ENCODE results near the gene PHACTR1.
A peak's percentile ranks its signal among the peaks of the same experiment; 100 is the strongest.

Gene PHACTR1

GRCh38 chr6:13027207-13027606, 310.6 kb downstream of the PHACTR1 start:
- TF ChIP-seq POU2F2 (IDR thresholded peaks at IDR 0.05; ENCODE audit: low read depth, low read length) (no peak), SPI1 (IDR thresholded peaks at IDR 0.05; ENCODE audit: low read depth, low read length) (no peak), PAX5 (IDR thresholded peaks at IDR 0.05; ENCODE audit: insufficient read depth, low read length, severe bottlenecking) (no peak), POLR2A (IDR thresholded peaks at IDR 0.05; ENCODE audit: low read depth, low read length) (no peak), TAF1 (IDR thresholded peaks at IDR 0.05; ENCODE audit: low read depth, low read length) (no peak), POLR2AphosphoS5 (IDR thresholded peaks at IDR 0.05; ENCODE audit: low read depth, low read length) (no peak)
- FAIRE-seq, result no peak
- DNase-seq (ENCODE audit: insufficient read length, low spot score), result no peak

- no peak for TF ChIP-seq POLR2AphosphoS5 (IDR thresholded peaks at IDR 0.05; ENCODE audit: low read depth, low read length)
- no peak for TF ChIP-seq PAX5 (IDR thresholded peaks at IDR 0.05; ENCODE audit: insufficient read depth, low read length, severe bottlenecking)
- no peak for DNase-seq (ENCODE audit: insufficient read length, low spot score)
- FAIRE-seq, result peak; percentile 9
Observed at GRCh38 chr6:13030396-13030795, 313.8 kb downstream of the PHACTR1 start.

- TF ChIP-seq POLR2A (IDR thresholded peaks at IDR 0.05; ENCODE audit: low read depth, low read length) (no peak), POU2F2 (IDR thresholded peaks at IDR 0.05; ENCODE audit: low read depth, low read length) (no peak), POLR2AphosphoS5 (IDR thresholded peaks at IDR 0.05; ENCODE audit: low read depth, low read length) (no peak), TAF1 (IDR thresholded peaks at IDR 0.05; ENCODE audit: low read depth, low read length) (no peak)
- FAIRE-seq (no peak), DNase-seq (ENCODE audit: insufficient read length, low spot score) (no peak)
Observed at GRCh38 chr6:13032566-13032965, 316.0 kb downstream of the PHACTR1 start.

GRCh38 chr6:13033145-13033544, 316.6 kb downstream of the PHACTR1 start:
- TF ChIP-seq POU2F2 (IDR thresholded peaks at IDR 0.05; ENCODE audit: low read depth, low read length) (no peak), TAF1 (IDR thresholded peaks at IDR 0.05; ENCODE audit: low read depth, low read length) (no peak), POLR2AphosphoS5 (IDR thresholded peaks at IDR 0.05; ENCODE audit: low read depth, low read length) (no peak), POLR2A (IDR thresholded peaks at IDR 0.05; ENCODE audit: low read depth, low read length) (no peak), PAX5 (IDR thresholded peaks at IDR 0.05; ENCODE audit: insufficient read depth, low read length, severe bottlenecking) (no peak), SPI1 (IDR thresholded peaks at IDR 0.05; ENCODE audit: low read depth, low read length) (no peak)
- FAIRE-seq, result no peak
- DNase-seq (ENCODE audit: insufficient read length, low spot score), result no peak

GRCh38 chr6:13034316-13034715, 317.7 kb downstream of the PHACTR1 start:
- FAIRE-seq (no peak), DNase-seq (ENCODE audit: insufficient read length, low spot score) (no peak)
- TF ChIP-seq POU2F2 (IDR thresholded peaks at IDR 0.05; ENCODE audit: low read depth, low read length) (no peak), TAF1 (IDR thresholded peaks at IDR 0.05; ENCODE audit: low read depth, low read length) (no peak), POLR2A (IDR thresholded peaks at IDR 0.05; ENCODE audit: low read depth, low read length) (no peak), POLR2AphosphoS5 (IDR thresholded peaks at IDR 0.05; ENCODE audit: low read depth, low read length) (no peak), PAX5 (IDR thresholded peaks at IDR 0.05; ENCODE audit: insufficient read depth, low read length, severe bottlenecking) (no peak), SPI1 (IDR thresholded peaks at IDR 0.05; ENCODE audit: low read depth, low read length) (0 out of 2 replicates have a peak, but pooled peaks have one; percentile 11)

GRCh38 chr6:13035606-13036005, 319.0 kb downstream of the PHACTR1 start:
- TF ChIP-seq TAF1 (IDR thresholded peaks at IDR 0.05; ENCODE audit: low read depth, low read length) (no peak), PAX5 (IDR thresholded peaks at IDR 0.05; ENCODE audit: insufficient read depth, low read length, severe bottlenecking) (no peak), POLR2AphosphoS5 (IDR thresholded peaks at IDR 0.05; ENCODE audit: low read depth, low read length) (no peak), POLR2A (IDR thresholded peaks at IDR 0.05; ENCODE audit: low read depth, low read length) (no peak), SPI1 (IDR thresholded peaks at IDR 0.05; ENCODE audit: low read depth, low read length) (no peak), POU2F2 (IDR thresholded peaks at IDR 0.05; ENCODE audit: low read depth, low read length) (no peak)
- DNase-seq (ENCODE audit: insufficient read length, low spot score), result no peak
- no peak for FAIRE-seq

GRCh38 chr6:13038315-13038714, 321.7 kb downstream of the PHACTR1 start:
- no peak for TF ChIP-seq PAX5 (IDR thresholded peaks at IDR 0.05; ENCODE audit: insufficient read depth, low read length, severe bottlenecking)
- TF ChIP-seq POU2F2 (IDR thresholded peaks at IDR 0.05; ENCODE audit: low read depth, low read length), result no peak
- no peak for TF ChIP-seq POLR2A (IDR thresholded peaks at IDR 0.05; ENCODE audit: low read depth, low read length)
- TF ChIP-seq SPI1 (IDR thresholded peaks at IDR 0.05; ENCODE audit: low read depth, low read length), result no peak
- TF ChIP-seq TAF1 (IDR thresholded peaks at IDR 0.05; ENCODE audit: low read depth, low read length), result no peak
- no peak for TF ChIP-seq POLR2AphosphoS5 (IDR thresholded peaks at IDR 0.05; ENCODE audit: low read depth, low read length)
- FAIRE-seq (no peak), DNase-seq (ENCODE audit: insufficient read length, low spot score) (no peak)

- DNase-seq (ENCODE audit: insufficient read length, low spot score) (no peak), FAIRE-seq (no peak)
- TF ChIP-seq SPI1 (IDR thresholded peaks at IDR 0.05; ENCODE audit: low read depth, low read length), result no peak
- TF ChIP-seq POLR2AphosphoS5 (IDR thresholded peaks at IDR 0.05; ENCODE audit: low read depth, low read length), result no peak
- TF ChIP-seq POLR2A (IDR thresholded peaks at IDR 0.05; ENCODE audit: low read depth, low read length), result no peak
- no peak for TF ChIP-seq PAX5 (IDR thresholded peaks at IDR 0.05; ENCODE audit: insufficient read depth, low read length, severe bottlenecking)
- TF ChIP-seq TAF1 (IDR thresholded peaks at IDR 0.05; ENCODE audit: low read depth, low read length), result no peak
- no peak for TF ChIP-seq POU2F2 (IDR thresholded peaks at IDR 0.05; ENCODE audit: low read depth, low read length)
Observed at GRCh38 chr6:13038741-13039190, 322.2 kb downstream of the PHACTR1 start.

GRCh38 chr6:13044390-13044789, 327.8 kb downstream of the PHACTR1 start:
- FAIRE-seq (no peak), DNase-seq (ENCODE audit: insufficient read length, low spot score) (no peak)
- no peak for TF ChIP-seq SPI1 (IDR thresholded peaks at IDR 0.05; ENCODE audit: low read depth, low read length)
- TF ChIP-seq TAF1 (IDR thresholded peaks at IDR 0.05; ENCODE audit: low read depth, low read length), result no peak
- TF ChIP-seq POLR2AphosphoS5 (IDR thresholded peaks at IDR 0.05; ENCODE audit: low read depth, low read length), result no peak
- TF ChIP-seq POLR2A (IDR thresholded peaks at IDR 0.05; ENCODE audit: low read depth, low read length), result no peak

GRCh38 chr6:13044896-13045295, 328.3 kb downstream of the PHACTR1 start:
- no peak for FAIRE-seq
- no peak for DNase-seq (ENCODE audit: insufficient read length, low spot score)
- TF ChIP-seq SPI1 (IDR thresholded peaks at IDR 0.05; ENCODE audit: low read depth, low read length) (no peak), POLR2AphosphoS5 (IDR thresholded peaks at IDR 0.05; ENCODE audit: low read depth, low read length) (no peak), POLR2A (IDR thresholded peaks at IDR 0.05; ENCODE audit: low read depth, low read length) (no peak), POU2F2 (IDR thresholded peaks at IDR 0.05; ENCODE audit: low read depth, low read length) (no peak), PAX5 (IDR thresholded peaks at IDR 0.05; ENCODE audit: insufficient read depth, low read length, severe bottlenecking) (no peak), TAF1 (IDR thresholded peaks at IDR 0.05; ENCODE audit: low read depth, low read length) (no peak)

All from GM12891 (cell line).